IMR-90 (cell line): ENCODE measurements around the gene CCDC92. TPM values are rescaled to one million over a fixed set of nuclear protein-coding genes. Genes with fewer than 3 reads are reported as not detected.

Experiments used
- ATAC-seq: fragments of 200-7000 bp; cut with Tn5 transposase; 2 replicates; pipeline ENCODE4 v1.9.1; 2020; ENCODE audit warnings: low read depth, mild to moderate bottlenecking, moderate library complexity
- BruUV-seq: library from RNA; stranded (reverse); fragments of 400-500 nt; replicated peaks from 2 replicates; lab custom pipeline; 2021; lab: Mats Ljungman, UMichigan
- CTCF ChIA-PET: fragments of 300-600 bp; formaldehyde crosslinking; extraction: SDS; loops from one replicate; lab custom pipeline; 2021; ENCODE audit warnings: antibody characterized with exemption; lab: Yijun Ruan, JAX
- POLR2A ChIA-PET: fragments of 300-600 bp; sonication (Branson Sonifier 250); formaldehyde crosslinking; loops from one replicate; lab custom pipeline; 2022; ENCODE audit warnings: antibody characterized with exemption; ENCODE audit not compliant: unreplicated experiment; lab: Charles Lee
- DNase-seq: peaks from one replicate; pipeline ENCODE4 v3.0.0; 2013
- H2AFZ ChIP-seq: replicated peaks from 2 replicates; pipeline ENCODE3; 2013; ENCODE audit warnings: low read length, mild to moderate bottlenecking; ENCODE audit not compliant: poor library complexity
- H2AK5ac ChIP-seq: 2 replicates; pipeline ENCODE4 v1.6.1; 2013; ENCODE audit warnings: low read depth, low read length, inconsistent platforms
- H2AK9ac ChIP-seq: replicated peaks from 2 replicates; pipeline ENCODE3; 2013; ENCODE audit warnings: mild to moderate bottlenecking, low read depth, low read length, moderate library complexity; ENCODE audit not compliant: poor library complexity
- H2BK120ac ChIP-seq: 2 replicates; pipeline ENCODE4 v1.6.1; 2013; ENCODE audit warnings: low read depth, low read length, inconsistent platforms
- H2BK15ac ChIP-seq: 3 replicates; pipeline ENCODE4 v1.6.1; 2013; ENCODE audit warnings: low read depth, low read length, inconsistent platforms
- H2BK20ac ChIP-seq: 2 replicates; pipeline ENCODE4 v1.6.1; 2013; ENCODE audit warnings: low read depth, mild to moderate bottlenecking, inconsistent platforms, low read length, moderate library complexity
- H2BK5ac ChIP-seq: 2 replicates; pipeline ENCODE4 v1.6.1; 2013; ENCODE audit warnings: mild to moderate bottlenecking, low read depth, low read length, inconsistent platforms; ENCODE audit not compliant: poor library complexity, severe bottlenecking
- H3K14ac ChIP-seq: replicated peaks from 2 replicates; pipeline ENCODE4 v1.6.1; 2013; ENCODE audit warnings: low read depth, low read length, inconsistent platforms
- H3K18ac ChIP-seq: 2 replicates; pipeline ENCODE4 v1.6.1; 2013; ENCODE audit warnings: low read depth, low read length, control low read depth
- H3K23ac ChIP-seq: 2 replicates; pipeline ENCODE4 v1.6.1; 2013; ENCODE audit warnings: low read depth, low read length, inconsistent platforms
- H3K27ac ChIP-seq: 2 replicates; pipeline ENCODE4 v1.5.1; 2013; ENCODE audit warnings: mild to moderate bottlenecking, control low read depth, low read length; ENCODE audit not compliant: insufficient read depth
- H3K27me3 ChIP-seq: 2 replicates; pipeline ENCODE4 v1.6.1; 2013; ENCODE audit warnings: low read length; ENCODE audit not compliant: control insufficient read depth, insufficient read depth
- H3K36me3 ChIP-seq: 2 replicates; pipeline ENCODE4 v1.6.1; 2013; ENCODE audit warnings: low read length, mixed read lengths; ENCODE audit not compliant: control insufficient read depth, insufficient read depth
- H3K4ac ChIP-seq: 2 replicates; pipeline ENCODE4 v1.6.1; 2013; ENCODE audit warnings: low read depth, low read length, inconsistent platforms
- H3K4me1 ChIP-seq: 2 replicates; pipeline ENCODE4 v1.6.1; 2013; ENCODE audit warnings: low read length, mixed read lengths; ENCODE audit not compliant: control insufficient read depth, insufficient read depth
- H3K4me2 ChIP-seq: 2 replicates; pipeline ENCODE4 v1.6.1; 2013; ENCODE audit warnings: low read depth, mild to moderate bottlenecking, control low read depth, low read length, moderate library complexity
- H3K4me3 ChIP-seq: 2 replicates; pipeline ENCODE4 v1.5.1; 2013; ENCODE audit warnings: low read depth, mild to moderate bottlenecking, control low read depth, low read length, moderate library complexity; ENCODE audit not compliant: insufficient read depth
- H3K56ac ChIP-seq: 2 replicates; pipeline ENCODE4 v1.6.1; 2013; ENCODE audit warnings: low read length, inconsistent platforms; ENCODE audit not compliant: insufficient read depth; ENCODE audit errors: extremely low read depth
- H3K79me1 ChIP-seq, 2 experiments: 2 replicates each; pipeline ENCODE4 v1.6.1; 2013; ENCODE audit warnings: low read length in 2 of 2, inconsistent platforms in 1 of 2, low read depth in 1 of 2
- H3K9ac ChIP-seq: 2 replicates; pipeline ENCODE4 v1.6.1; 2013; ENCODE audit warnings: low read depth, low read length, control low read depth
- H3K9me1 ChIP-seq: 2 replicates; pipeline ENCODE4 v1.6.1; 2013; ENCODE audit warnings: low read length, inconsistent platforms; ENCODE audit not compliant: insufficient read depth
- H3K9me3 ChIP-seq: 2 replicates; pipeline ENCODE4 v1.6.1; 2013; ENCODE audit warnings: low read length; ENCODE audit not compliant: control insufficient read depth, insufficient read depth
- H4K20me1 ChIP-seq: 2 replicates; pipeline ENCODE4 v1.6.1; 2013; ENCODE audit warnings: low read length, inconsistent platforms; ENCODE audit not compliant: insufficient read depth
- H4K5ac ChIP-seq: 2 replicates; pipeline ENCODE4 v1.6.1; 2013; ENCODE audit warnings: mild to moderate bottlenecking, low read depth, low read length, control low read depth
- H4K8ac ChIP-seq, 2 experiments: 2 replicates each; pipeline ENCODE4 v1.6.1; 2013; ENCODE audit warnings: low read depth in 2 of 2, low read length in 2 of 2, control low read depth in 1 of 2, inconsistent platforms in 1 of 2
- H4K91ac ChIP-seq: 2 replicates; pipeline ENCODE4 v1.6.1; 2013; ENCODE audit warnings: low read depth, low read length, inconsistent platforms; ENCODE audit not compliant: insufficient read depth
- BHLHE40 ChIP-seq: fragments of 150-350 bp; IDR thresholded peaks from 2 replicates; pipeline ENCODE4 v1.6.1; 2016; ENCODE audit warnings: mild to moderate bottlenecking, low read depth, low read length
- CHD1 ChIP-seq: IDR thresholded peaks from 2 replicates; pipeline ENCODE4 v1.6.1; 2012; ENCODE audit warnings: low read depth, low read length, improper control_type of control experiment
- FOS ChIP-seq: fragments of 150-350 bp; IDR thresholded peaks from 2 replicates; pipeline ENCODE4 v1.6.1; 2016; ENCODE audit warnings: low read depth, low read length
- MAFK ChIP-seq: IDR thresholded peaks from 2 replicates; pipeline ENCODE4 v1.6.1; 2012; ENCODE audit warnings: low read depth, low read length, improper control_type of control experiment
- MXI1 ChIP-seq: IDR thresholded peaks from 2 replicates; pipeline ENCODE4 v1.6.1; 2012; ENCODE audit warnings: low read depth, mild to moderate bottlenecking, low read length, moderate library complexity, borderline replicate concordance
- NFE2L2 ChIP-seq: fragments of 150-350 bp; IDR thresholded peaks from 2 replicates; pipeline ENCODE4 v1.6.1; 2016; ENCODE audit warnings: low read depth, mild to moderate bottlenecking, low read length
- POLR2A ChIP-seq: IDR thresholded peaks from 2 replicates; pipeline ENCODE4 v1.6.1; 2012; ENCODE audit warnings: mild to moderate bottlenecking, low read depth, low read length
- RAD21 ChIP-seq: IDR thresholded peaks from 2 replicates; pipeline ENCODE4 v1.6.1; 2012; ENCODE audit warnings: low read length, improper control_type of control experiment
- RCOR1 ChIP-seq: IDR thresholded peaks from 2 replicates; pipeline ENCODE4 v1.6.1; 2012; ENCODE audit warnings: mild to moderate bottlenecking, low read length, improper control_type of control experiment; ENCODE audit not compliant: insufficient replicate concordance
- RFX5 ChIP-seq: IDR thresholded peaks from 2 replicates; pipeline ENCODE4 v1.8.0; 2012; ENCODE audit warnings: low read depth, mild to moderate bottlenecking, low read length, moderate library complexity
- SMC3 ChIP-seq: fragments of 150-350 bp; IDR thresholded peaks from 2 replicates; pipeline ENCODE4 v1.6.1; 2016; ENCODE audit warnings: low read depth, mild to moderate bottlenecking, antibody characterized with exemption, low read length, moderate library complexity
- WGBS, 2 experiments: methylation state at CpG; one replicate each; pipeline versions ENCODE4 v1.1.5 to v1.1.7; 2013; ENCODE audit warnings: missing lambda C conversion rate in 2 of 2; ENCODE audit not compliant: insufficient read length in 1 of 2; ENCODE audit errors: extremely low coverage in 2 of 2; 5-methylcytosine and 5-hydroxymethylcytosine counted together
- dilution Hi-C: fragments of 300-500 bp; cut with HindIII; formaldehyde crosslinking; loops from one replicate; pipeline ENCODE4 v1.14.3; 2018; ENCODE audit warnings: low sequenced_read_pairs; ENCODE audit not compliant: unreplicated experiment
- in situ Hi-C: fragments of 300-500 bp; cut with MboI; formaldehyde crosslinking; loops from 3 replicates; pipeline ENCODE4 v1.14.3; 2019; ENCODE audit warnings: low sequenced_read_pairs, inconsistent platforms, mixed read lengths
- intact Hi-C: fragments of 100-400 bp; cut with micrococcal nuclease; formaldehyde crosslinking; loops from 2 replicates; pipeline ENCODE4 v1.10.0; 2022
- polyA plus RNA-seq, 3 experiments: library from polyadenylated mRNA; depleted of rRNA; stranded (reverse); fragments of >200 nt; gene quantifications; 2 replicates each; pipeline ENCODE4 v1.2.3, GENCODE V29; 2012; ENCODE audit warnings: low replicate concordance in 1 of 3
- total RNA-seq: library from RNA; depleted of rRNA; stranded (reverse); fragments of >200 nt; gene quantifications from 2 replicates; pipeline ENCODE4 v1.2.3, GENCODE V29; 2012
- TF ChIP-seq, protein P1 (sequence below): conservative IDR thresholded peaks from 2 replicates; pipeline ENCODE4 v1.5.1; 2012; ENCODE audit warnings: mild to moderate bottlenecking, low read depth, low read length, improper control_type of control experiment
- TF ChIP-seq, protein P2 (sequence below): fragments of 150-350 bp; IDR thresholded peaks from 2 replicates; pipeline ENCODE4 v1.6.1; 2016; ENCODE audit warnings: low read depth, mild to moderate bottlenecking, low read length, moderate library complexity, borderline replicate concordance
- TF ChIP-seq, protein P3 (sequence below): fragments of 150-350 bp; IDR thresholded peaks from 2 replicates; pipeline ENCODE4 v1.6.1; 2017; ENCODE audit warnings: mild to moderate bottlenecking, antibody characterized with exemption, low read length, low read depth

The CCDC92 gene
- total and polyA plus RNA-seq, 2 of the 4 experiments (the other 2 are of a cell fraction), result 5.7 to 55.5 TPM

DNA sequence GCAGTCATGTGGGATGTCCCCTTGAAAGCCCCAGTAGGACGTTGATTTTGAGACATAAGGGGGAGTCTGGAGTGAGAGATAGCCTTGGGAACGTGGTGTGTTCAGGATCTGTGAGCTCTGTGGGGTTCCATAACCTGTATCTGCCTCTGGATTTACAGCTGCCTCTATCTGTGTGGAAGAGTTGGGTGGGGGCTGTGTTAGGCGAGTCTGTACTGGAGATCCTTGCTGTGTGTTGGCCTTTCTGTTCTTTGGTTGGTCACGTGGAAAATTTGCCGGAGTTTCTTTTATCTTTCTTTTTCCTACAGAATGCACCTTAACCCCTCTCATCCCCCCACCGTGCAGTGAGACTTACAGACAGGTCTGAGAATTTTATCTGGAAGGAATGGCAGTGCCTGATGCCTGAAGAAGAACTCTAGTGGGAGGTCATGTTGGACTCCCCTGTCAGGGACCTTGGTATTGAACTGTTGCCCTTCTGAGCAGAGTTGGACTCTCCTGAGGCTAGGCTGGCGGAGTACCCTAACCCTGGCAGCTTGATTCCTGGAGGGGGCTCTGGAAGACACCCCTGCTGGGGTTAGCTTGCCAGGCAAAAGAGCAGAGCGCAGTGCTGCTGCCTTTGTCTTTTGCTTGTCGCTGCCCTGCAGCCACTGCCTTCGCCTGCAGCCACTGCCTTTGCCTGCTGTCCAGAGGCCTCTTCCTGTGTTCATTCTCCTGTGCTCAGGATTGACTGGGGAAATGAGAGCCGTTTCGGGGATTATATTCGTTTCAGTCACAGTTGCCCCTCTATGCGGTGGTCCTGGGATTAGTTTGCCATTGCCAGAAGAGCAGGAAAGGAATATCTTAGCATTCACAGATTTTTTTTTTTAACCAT, 34.4 kb upstream of the CCDC92 start:
- H3K9me3 ChIP-seq, result no peaks in the 10 kb centered on the region
- H4K8ac ChIP-seq, result no peak overlapping the region
- peaks cover 7% of the 10 kb centered on the region; the same call in 1 of the 2 replicates for H3K36me3 ChIP-seq
- H3K27me3 ChIP-seq, result no peaks in the 10 kb centered on the region
- no peak overlapping the region for H3K27ac ChIP-seq
- POLR2A ChIA-PET, result no interaction called here
- H3K4me2 ChIP-seq, result no peak overlapping the region
- H2BK5ac ChIP-seq, result no peak overlapping the region
- intact Hi-C loops (no loop called here), in situ Hi-C loops (no loop called here), dilution Hi-C loops (no loop called here)
- peaks cover 24% of the 10 kb centered on the region for H3K4me1 ChIP-seq
- H3K4ac ChIP-seq, result no peak overlapping the region
- H2AK9ac ChIP-seq, result no peak overlapping the region
- no peak overlapping the region for H3K18ac ChIP-seq
- ATAC-seq (no peak), DNase-seq (no peak)
- H3K14ac ChIP-seq, result no peak overlapping the region
- no peak overlapping the region for H2BK15ac ChIP-seq
- WGBS, 2 experiments, result 85% methylated on average over 3 of the region's 14 CpGs; no CpG with 5 or more reads in 1 of the 2 experiments
- no peak overlapping the region for H4K5ac ChIP-seq
- no peak overlapping the region for H2BK120ac ChIP-seq
- H2BK20ac ChIP-seq, result no peak overlapping the region
- no peak overlapping the region; the same call in 1 of the 2 replicates for H2AK5ac ChIP-seq
- H4K20me1 ChIP-seq, result peaks cover 15% of the 10 kb centered on the region; the same call in 1 of the 2 replicates
- peaks cover 30 to 52% of the 10 kb centered on the region in 2 experiments; a peak in 3 of 4 replicates for H3K79me1 ChIP-seq
- H2AFZ ChIP-seq, result no peak overlapping the region
- no TSS peak for BruUV-seq
- no peak overlapping the region for H3K9ac ChIP-seq
- H3K56ac ChIP-seq, result no peak overlapping the region
- CTCF ChIA-PET, result interaction anchor here (0.6 kb wide), 1 partner anchor 176 kb away, joined by 3 read pairs; no protein-coding TSS in a partner anchor
- no peak overlapping the region for H3K23ac ChIP-seq
- peaks cover 15% of the 10 kb centered on the region for H3K9me1 ChIP-seq
- H4K91ac ChIP-seq, result no peak overlapping the region; the same call in none of the 2 replicates
- no peak overlapping the region for H3K4me3 ChIP-seq
- no peak for TF ChIP-seq RCOR1
- no peak for TF ChIP-seq BHLHE40
- TF ChIP-seq SMC3, result no peak
- no peak for TF ChIP-seq RAD21
- no peak for TF ChIP-seq FOS
- TF ChIP-seq, protein P1, sequence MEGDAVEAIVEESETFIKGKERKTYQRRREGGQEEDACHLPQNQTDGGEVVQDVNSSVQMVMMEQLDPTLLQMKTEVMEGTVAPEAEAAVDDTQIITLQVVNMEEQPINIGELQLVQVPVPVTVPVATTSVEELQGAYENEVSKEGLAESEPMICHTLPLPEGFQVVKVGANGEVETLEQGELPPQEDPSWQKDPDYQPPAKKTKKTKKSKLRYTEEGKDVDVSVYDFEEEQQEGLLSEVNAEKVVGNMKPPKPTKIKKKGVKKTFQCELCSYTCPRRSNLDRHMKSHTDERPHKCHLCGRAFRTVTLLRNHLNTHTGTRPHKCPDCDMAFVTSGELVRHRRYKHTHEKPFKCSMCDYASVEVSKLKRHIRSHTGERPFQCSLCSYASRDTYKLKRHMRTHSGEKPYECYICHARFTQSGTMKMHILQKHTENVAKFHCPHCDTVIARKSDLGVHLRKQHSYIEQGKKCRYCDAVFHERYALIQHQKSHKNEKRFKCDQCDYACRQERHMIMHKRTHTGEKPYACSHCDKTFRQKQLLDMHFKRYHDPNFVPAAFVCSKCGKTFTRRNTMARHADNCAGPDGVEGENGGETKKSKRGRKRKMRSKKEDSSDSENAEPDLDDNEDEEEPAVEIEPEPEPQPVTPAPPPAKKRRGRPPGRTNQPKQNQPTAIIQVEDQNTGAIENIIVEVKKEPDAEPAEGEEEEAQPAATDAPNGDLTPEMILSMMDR, result no peak
- TF ChIP-seq, protein P2, sequence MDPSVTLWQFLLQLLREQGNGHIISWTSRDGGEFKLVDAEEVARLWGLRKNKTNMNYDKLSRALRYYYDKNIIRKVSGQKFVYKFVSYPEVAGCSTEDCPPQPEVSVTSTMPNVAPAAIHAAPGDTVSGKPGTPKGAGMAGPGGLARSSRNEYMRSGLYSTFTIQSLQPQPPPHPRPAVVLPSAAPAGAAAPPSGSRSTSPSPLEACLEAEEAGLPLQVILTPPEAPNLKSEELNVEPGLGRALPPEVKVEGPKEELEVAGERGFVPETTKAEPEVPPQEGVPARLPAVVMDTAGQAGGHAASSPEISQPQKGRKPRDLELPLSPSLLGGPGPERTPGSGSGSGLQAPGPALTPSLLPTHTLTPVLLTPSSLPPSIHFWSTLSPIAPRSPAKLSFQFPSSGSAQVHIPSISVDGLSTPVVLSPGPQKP, result no peak
- TF ChIP-seq POLR2A, result no peak
- no peak for TF ChIP-seq MXI1
- no peak for TF ChIP-seq MAFK
- no peak for TF ChIP-seq CHD1
- no peak for TF ChIP-seq NFE2L2
- TF ChIP-seq, protein P3, sequence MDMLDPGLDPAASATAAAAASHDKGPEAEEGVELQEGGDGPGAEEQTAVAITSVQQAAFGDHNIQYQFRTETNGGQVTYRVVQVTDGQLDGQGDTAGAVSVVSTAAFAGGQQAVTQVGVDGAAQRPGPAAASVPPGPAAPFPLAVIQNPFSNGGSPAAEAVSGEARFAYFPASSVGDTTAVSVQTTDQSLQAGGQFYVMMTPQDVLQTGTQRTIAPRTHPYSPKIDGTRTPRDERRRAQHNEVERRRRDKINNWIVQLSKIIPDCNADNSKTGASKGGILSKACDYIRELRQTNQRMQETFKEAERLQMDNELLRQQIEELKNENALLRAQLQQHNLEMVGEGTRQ, result no peak
- TF ChIP-seq RFX5, result no peak
